MG63 (cell line): ENCODE results near the gene UCP2. TPM values are rescaled to one million over a fixed set of nuclear protein-coding genes. Genes with fewer than 3 reads are reported as not detected.

ENCODE experiments used
- DNase-seq: peaks from one replicate; pipeline ENCODE4 v3.0.0-alpha.2; 2020
- H3K27me3 ChIP-seq: fragments of 250-450 bp; sonication (Bioruptor Pico); 2 replicates; pipeline ENCODE4 v1.5.1; 2020; ENCODE audit warnings: mild to moderate bottlenecking, moderate library complexity
- H3K36me3 ChIP-seq: fragments of 250-450 bp; sonication (Bioruptor Pico); 2 replicates; pipeline ENCODE4 v1.5.1; 2020; ENCODE audit warnings: mild to moderate bottlenecking, moderate library complexity
- H3K4me3 ChIP-seq: fragments of 250-450 bp; sonication (Bioruptor Pico); 2 replicates; pipeline ENCODE4 v1.5.1; 2020; ENCODE audit warnings: mild to moderate bottlenecking, moderate library complexity
- H3K9me3 ChIP-seq: fragments of 250-450 bp; sonication (Bioruptor Pico); 2 replicates; pipeline ENCODE4 v1.5.1; 2020; ENCODE audit warnings: mild to moderate bottlenecking, moderate library complexity
- total RNA-seq: library from RNA; depleted of rRNA; stranded (reverse); fragments of >200 nt; shearing (Covaris generic); gene quantifications from 2 replicates; pipeline ENCODE4 v1.2.3, GENCODE V29; 2014; ENCODE audit warnings: low replicate concordance; rRNA removed

UCP2 gene
- 2.3 TPM in 1 of 2 replicates, not detected in the other for total RNA-seq

- Histone ChIP-seq H3K27me3 (no peaks in the 10 kb centered on the region), H3K4me3 (peak within 1 kb of the TSS; percentile 59), H3K9me3 (no peaks in the 10 kb centered on the region), H3K36me3 (no peaks in the 10 kb centered on the region; the same call in none of the 2 replicates)
- DNase-seq = peak; percentile 90
Measured at GRCh38 chr11:73982595-73982989, at the start of gene UCP2. Gene UCP2, minus strand, starts transcription at chr11:73982843. Its CDS starts 4,465 bp downstream, at chr11:73978378.

GRCh38 chr11:74030723-74031676 lies 48.4 kb upstream of the UCP2 start:
- Histone ChIP-seq H3K36me3 (peaks cover 11% of the 10 kb centered on the region), H3K9me3 (no peaks in the 10 kb centered on the region), H3K4me3 (no peak overlapping the region), H3K27me3 (no peaks in the 10 kb centered on the region)
- no peak for DNase-seq

GRCh38 chr11:74025467-74026166 lies 43.0 kb upstream of the UCP2 start:
- Histone ChIP-seq H3K27me3 (no peaks in the 10 kb centered on the region), H3K36me3 (peaks cover 5% of the 10 kb centered on the region), H3K4me3 (no peak overlapping the region), H3K9me3 (no peaks in the 10 kb centered on the region)
- DNase-seq = no peak

- Histone ChIP-seq H3K36me3 (peaks cover 5% of the 10 kb centered on the region), H3K27me3 (no peaks in the 10 kb centered on the region), H3K9me3 (no peaks in the 10 kb centered on the region), H3K4me3 (no peak overlapping the region)
- peak; percentile 48 for DNase-seq
Measured at GRCh38 chr11:74024261-74025029, 41.8 kb upstream of the UCP2 start.

- Histone ChIP-seq H3K4me3 (no peak overlapping the region), H3K36me3 (peaks cover 5% of the 10 kb centered on the region), H3K27me3 (no peaks in the 10 kb centered on the region), H3K9me3 (no peaks in the 10 kb centered on the region)
- DNase-seq = no peak
Measured at GRCh38 chr11:74023276-74023675, 40.6 kb upstream of the UCP2 start.

- H3K9me3 ChIP-seq = no peaks in the 10 kb centered on the region
Measured at GRCh38 chr11:74022546-74022945, 39.9 kb upstream of the UCP2 start.

GRCh38 chr11:74021998-74022397 lies 39.4 kb upstream of the UCP2 start:
- H3K9me3 ChIP-seq = no peaks in the 10 kb centered on the region
- DNase-seq = no peak
- H3K27me3 ChIP-seq = no peaks in the 10 kb centered on the region
- peaks cover 5% of the 10 kb centered on the region for H3K36me3 ChIP-seq
- no peak overlapping the region for H3K4me3 ChIP-seq

More at GRCh38 chr11:74022546-74022945, 39.9 kb upstream of the UCP2 start:
- DNase-seq = no peak
- H3K27me3 ChIP-seq = no peaks in the 10 kb centered on the region
- no peak overlapping the region for H3K4me3 ChIP-seq
- peaks cover 5% of the 10 kb centered on the region for H3K36me3 ChIP-seq

GRCh38 chr11:74020539-74020938 lies 37.9 kb upstream of the UCP2 start:
- Histone ChIP-seq H3K4me3 (no peak overlapping the region), H3K36me3 (peaks cover 2% of the 10 kb centered on the region; the same call in 1 of the 2 replicates), H3K9me3 (no peaks in the 10 kb centered on the region), H3K27me3 (no peaks in the 10 kb centered on the region)
- no peak for DNase-seq

- Histone ChIP-seq H3K36me3 (peaks cover 2% of the 10 kb centered on the region; the same call in 1 of the 2 replicates), H3K4me3 (no peak overlapping the region), H3K9me3 (no peaks in the 10 kb centered on the region), H3K27me3 (no peaks in the 10 kb centered on the region)
- peak; percentile 61 for DNase-seq
Measured at GRCh38 chr11:74019860-74020259, 37.2 kb upstream of the UCP2 start.

- Histone ChIP-seq H3K36me3 (no peaks in the 10 kb centered on the region; the same call in 1 of the 2 replicates), H3K4me3 (no peak overlapping the region), H3K27me3 (no peaks in the 10 kb centered on the region), H3K9me3 (no peaks in the 10 kb centered on the region)
- DNase-seq = no peak
Measured at GRCh38 chr11:74019104-74019738, 36.6 kb upstream of the UCP2 start.

GRCh38 chr11:74018331-74019005 lies 35.8 kb upstream of the UCP2 start:
- Histone ChIP-seq H3K36me3 (no peaks in the 10 kb centered on the region; the same call in 1 of the 2 replicates), H3K9me3 (no peaks in the 10 kb centered on the region), H3K27me3 (no peaks in the 10 kb centered on the region), H3K4me3 (no peak overlapping the region)
- DNase-seq = peak; percentile 96

- no peak for DNase-seq
- H3K36me3 ChIP-seq = no peaks in the 10 kb centered on the region; the same call in 1 of the 2 replicates
- no peaks in the 10 kb centered on the region for H3K9me3 ChIP-seq
- no peaks in the 10 kb centered on the region for H3K27me3 ChIP-seq
- no peak overlapping the region for H3K4me3 ChIP-seq
Measured at GRCh38 chr11:74017631-74018030, 35.0 kb upstream of the UCP2 start.

- Histone ChIP-seq H3K4me3 (no peak overlapping the region), H3K36me3 (no peaks in the 10 kb centered on the region; the same call in 1 of the 2 replicates), H3K27me3 (no peaks in the 10 kb centered on the region), H3K9me3 (no peaks in the 10 kb centered on the region)
- no peak for DNase-seq
Measured at GRCh38 chr11:74015919-74016684, 33.5 kb upstream of the UCP2 start.

GRCh38 chr11:74014880-74015279 lies 32.2 kb upstream of the UCP2 start:
- H3K36me3 ChIP-seq = no peaks in the 10 kb centered on the region
- no peak for DNase-seq
- no peaks in the 10 kb centered on the region for H3K27me3 ChIP-seq
- no peaks in the 10 kb centered on the region for H3K9me3 ChIP-seq
- no peak overlapping the region for H3K4me3 ChIP-seq

GRCh38 chr11:74013141-74013540 lies 30.5 kb upstream of the UCP2 start:
- H3K4me3 ChIP-seq = no peak overlapping the region
- DNase-seq = no peak
- H3K27me3 ChIP-seq = no peaks in the 10 kb centered on the region
- no peaks in the 10 kb centered on the region for H3K9me3 ChIP-seq
- no peaks in the 10 kb centered on the region for H3K36me3 ChIP-seq
